Endothelial cell (in vitro differentiated cells): Measurements from ENCODE around the gene KNDC1. TPM values are rescaled to one million over a fixed set of nuclear protein-coding genes. Genes with fewer than 3 reads are reported as not detected.

Source experiments
- DNase-seq: peaks from one replicate; pipeline ENCODE4 v3.0.0; 2021; ENCODE audit warnings: low spot score
- H3K27ac Mint-ChIP-seq: one replicate; pipeline ENCODE4 v1.8.0; 2021; ENCODE audit warnings: mixed read lengths, inconsistent platforms; ENCODE audit not compliant: unreplicated experiment
- H3K27me3 Mint-ChIP-seq: one replicate; pipeline ENCODE4 v1.8.0; 2021; ENCODE audit warnings: mild to moderate bottlenecking, moderate library complexity, mixed read lengths, inconsistent platforms; ENCODE audit not compliant: unreplicated experiment
- H3K36me3 Mint-ChIP-seq: one replicate; pipeline ENCODE4 v1.8.0; 2021; ENCODE audit warnings: mild to moderate bottlenecking, low read depth, mixed read lengths, inconsistent platforms; ENCODE audit not compliant: unreplicated experiment
- H3K4me1 Mint-ChIP-seq: one replicate; pipeline ENCODE4 v1.8.0; 2021; ENCODE audit warnings: mild to moderate bottlenecking, mixed read lengths, inconsistent platforms; ENCODE audit not compliant: unreplicated experiment
- H3K4me3 Mint-ChIP-seq: one replicate; pipeline ENCODE4 v1.8.0; 2021; ENCODE audit warnings: mild to moderate bottlenecking, mixed read lengths, inconsistent platforms; ENCODE audit not compliant: unreplicated experiment
- H3K9me3 Mint-ChIP-seq: one replicate; pipeline ENCODE4 v1.8.0; 2021; ENCODE audit warnings: mixed read lengths, inconsistent platforms; ENCODE audit not compliant: unreplicated experiment
- CTCF ChIP-seq: fragments of 200-600 bp; sonication (generic); IDR thresholded peaks from one replicate; pipeline ENCODE4 v1.5.0; 2021; ENCODE audit warnings: antibody characterized with exemption; ENCODE audit not compliant: unreplicated experiment
- total RNA-seq: library from RNA; stranded (reverse); fragmentation: NEBNext Ultra II Directional; extraction: Animal tissue kit (Norgen Biotek cat#: 25700); gene quantifications from one replicate; pipeline ENCODE4 v1.2.1, GENCODE V29; 2021; ENCODE audit not compliant: unreplicated experiment

Gene KNDC1
- total RNA-seq, 1 donor from 2014 or later, result 1.3 TPM

GRCh38 chr10:133116455-133116854 lies 43.6 kb upstream of the KNDC1 start:
- DNase-seq, result no peak
- TF ChIP-seq CTCF, result no peak
- Mint-ChIP-seq H3K36me3 (no peaks in the 10 kb centered on the region), H3K27me3 (peaks cover 9% of the 10 kb centered on the region), H3K4me3 (no peak overlapping the region), H3K4me1 (no peaks in the 10 kb centered on the region), H3K9me3 (peaks cover 5% of the 10 kb centered on the region), H3K27ac (no peak overlapping the region)

GRCh38 chr10:133117036-133117687 lies 42.9 kb upstream of the KNDC1 start:
- DNase-seq, result no peak

GRCh38 chr10:133117688-133118071 lies 42.3 kb upstream of the KNDC1 start:
- no peak overlapping the region for H3K27ac Mint-ChIP-seq
- peaks cover 9% of the 10 kb centered on the region for H3K27me3 Mint-ChIP-seq
- no peak overlapping the region for H3K4me3 Mint-ChIP-seq
- DNase-seq, result no peak
- no peaks in the 10 kb centered on the region for H3K4me1 Mint-ChIP-seq
- peaks cover 5% of the 10 kb centered on the region for H3K9me3 Mint-ChIP-seq
- TF ChIP-seq CTCF, result no peak
- no peaks in the 10 kb centered on the region for H3K36me3 Mint-ChIP-seq

More at GRCh38 chr10:133117036-133117687, 42.9 kb upstream of the KNDC1 start:
- no peak overlapping the region for H3K27ac Mint-ChIP-seq
- no peaks in the 10 kb centered on the region for H3K4me1 Mint-ChIP-seq
- H3K36me3 Mint-ChIP-seq, result no peaks in the 10 kb centered on the region
- no peak for TF ChIP-seq CTCF
- H3K4me3 Mint-ChIP-seq, result no peak overlapping the region
- H3K9me3 Mint-ChIP-seq, result peaks cover 5% of the 10 kb centered on the region
- H3K27me3 Mint-ChIP-seq, result peaks cover 9% of the 10 kb centered on the region

GRCh38 chr10:133121479-133121878 lies 38.5 kb upstream of the KNDC1 start:
- Mint-ChIP-seq H3K4me3 (no peak overlapping the region), H3K36me3 (peaks cover 3% of the 10 kb centered on the region), H3K4me1 (no peaks in the 10 kb centered on the region), H3K27me3 (peaks cover 6% of the 10 kb centered on the region), H3K9me3 (peaks cover 5% of the 10 kb centered on the region), H3K27ac (no peak overlapping the region)
- DNase-seq, result no peak
- TF ChIP-seq CTCF, result no peak

GRCh38 chr10:133122171-133122935 lies 37.7 kb upstream of the KNDC1 start:
- Mint-ChIP-seq H3K27ac (no peak overlapping the region), H3K36me3 (peaks cover 3% of the 10 kb centered on the region), H3K4me3 (no peak overlapping the region), H3K9me3 (peaks cover 5% of the 10 kb centered on the region), H3K27me3 (peaks cover 6% of the 10 kb centered on the region), H3K4me1 (no peaks in the 10 kb centered on the region)
- DNase-seq, result no peak
- no peak for TF ChIP-seq CTCF
